Measurements from ENCODE around the gene ALK.

Gene ALK

GRCh38 chr2:29426354-29426753 lies 495.0 kb downstream of the ALK start:
- no peak for TF ChIP-seq CTCF (IDR thresholded peaks at IDR 0.05; ENCODE audit: low read depth, low read length)
- DNase-seq (ENCODE audit: extremely low read depth, low read depth): no peak

- TF ChIP-seq CTCF (IDR thresholded peaks at IDR 0.05; ENCODE audit: low read depth, low read length): no peak
- DNase-seq (ENCODE audit: extremely low read depth, low read depth): no peak
Measured at GRCh38 chr2:29425866-29426265, 495.5 kb downstream of the ALK start.

GRCh38 chr2:29423061-29423666 lies 498.2 kb downstream of the ALK start:
- no peak for TF ChIP-seq CTCF (IDR thresholded peaks at IDR 0.05; ENCODE audit: low read depth, low read length)
- no peak for DNase-seq (ENCODE audit: extremely low read depth, low read depth)

- no peak for DNase-seq (ENCODE audit: extremely low read depth, low read depth)
Measured at GRCh38 chr2:29420999-29421782, 500.2 kb downstream of the ALK start.

GRCh38 chr2:29420464-29420863 lies 500.9 kb downstream of the ALK start:
- no peak for DNase-seq (ENCODE audit: extremely low read depth, low read depth)
- TF ChIP-seq CTCF (IDR thresholded peaks at IDR 0.05; ENCODE audit: low read depth, low read length): no peak

More at GRCh38 chr2:29420999-29421782, 500.2 kb downstream of the ALK start:
- no peak for TF ChIP-seq CTCF (IDR thresholded peaks at IDR 0.05; ENCODE audit: low read depth, low read length)

GRCh38 chr2:29417630-29418029 lies 503.8 kb downstream of the ALK start:
- no peak for TF ChIP-seq CTCF (IDR thresholded peaks at IDR 0.05; ENCODE audit: low read depth, low read length)
- no peak for DNase-seq (ENCODE audit: extremely low read depth, low read depth)

GRCh38 chr2:29412197-29412925 lies 509.0 kb downstream of the ALK start:
- DNase-seq (ENCODE audit: extremely low read depth, low read depth): no peak
- TF ChIP-seq CTCF (IDR thresholded peaks at IDR 0.05; ENCODE audit: low read depth, low read length): no peak

Measured in AG09319 (cell line).